Lung (tissue), 12 donors: Measurements from ENCODE around the gene CYS1. TPM values are rescaled to one million over a fixed set of nuclear protein-coding genes. Genes with fewer than 3 reads are reported as not detected.

Experiments used
- ATAC-seq: fragments of 200-7000 bp; cut with Tn5 transposase; one replicate; pipeline ENCODE4 v1.9.1; 2020; ENCODE audit warnings: moderate number of reproducible peaks; ENCODE audit not compliant: insufficient read depth, low FRiP score
- DNase-seq, 3 donors: peaks; one replicate each; pipeline ENCODE4 v3.0.0-alpha.2; 2013 to 2017
- H3K27ac ChIP-seq, 2 donors: one replicate each; pipeline ENCODE4 v1.5.1; 2013; ENCODE audit warnings: mild to moderate bottlenecking in 2 of 2, moderate library complexity in 2 of 2, control low read depth in 1 of 2, inconsistent platforms in 1 of 2, low read depth in 1 of 2, low read length in 1 of 2
- H3K27me3 ChIP-seq, 3 donors: one replicate each; pipeline ENCODE4 v1.5.1; 2013; ENCODE audit warnings: low read length in 2 of 3; ENCODE audit not compliant: control insufficient read depth in 3 of 3, insufficient read depth in 3 of 3
- H3K36me3 ChIP-seq, 4 donors: one replicate each; pipeline ENCODE4 v1.5.1; 2013; ENCODE audit warnings: low read length in 4 of 4, mild to moderate bottlenecking in 1 of 4, moderate library complexity in 1 of 4; ENCODE audit not compliant: control insufficient read depth in 4 of 4, insufficient read depth in 4 of 4
- H3K4me1 ChIP-seq, 5 donors: one replicate each; pipeline ENCODE4 v1.5.1; 2013; ENCODE audit warnings: low read length in 5 of 5, mild to moderate bottlenecking in 2 of 5, moderate library complexity in 1 of 5; ENCODE audit not compliant: control insufficient read depth in 5 of 5, insufficient read depth in 5 of 5
- H3K4me3 ChIP-seq: one replicate; pipeline ENCODE4 v1.5.1; 2013; ENCODE audit warnings: mild to moderate bottlenecking, control low read depth, moderate library complexity
- H3K9ac ChIP-seq, 2 donors: one replicate each; pipeline ENCODE4 v1.5.1; 2013; ENCODE audit warnings: low read length in 2 of 2, control low read depth in 1 of 2; ENCODE audit not compliant: insufficient read depth in 1 of 2
- H3K9me3 ChIP-seq, 4 donors: one replicate each; pipeline ENCODE4 v1.5.1; 2013; ENCODE audit warnings: low read length in 3 of 4, mild to moderate bottlenecking in 1 of 4, moderate library complexity in 1 of 4; ENCODE audit not compliant: control insufficient read depth in 4 of 4, insufficient read depth in 3 of 4
- CTCF ChIP-seq: IDR thresholded peaks from 2 replicates; pipeline ENCODE4 v1.5.1; 2012; ENCODE audit warnings: mild to moderate bottlenecking; ENCODE audit errors: control extremely low read depth, extremely low read depth
- WGBS, 2 donors: extraction: QIAGEN DNeasy Blood & Tissue Kit; methylation state at CpG; one replicate each; pipeline ENCODE4 v1.1.7; 2013; 5-methylcytosine and 5-hydroxymethylcytosine counted together
- polyA plus RNA-seq, 2 donors: library from polyadenylated mRNA; stranded (reverse); fragments of 200-250 nt; gene quantifications; one replicate each; pipeline ENCODE4 v1.2.1, GENCODE V29; 2013
- total RNA-seq, 2 donors: library from RNA; depleted of rRNA in 1 of 2; stranded (reverse); fragments of >200 nt in 1 of 2; gene quantifications; one replicate each; pipeline ENCODE4 v1.2.1, GENCODE V29; 2014 to 2021
- donor health status: control.
- donor health status: control.
- donor health status: Bipolar disorder and iron deficiency.
- donor health status: healthy.
- donor health status: DM: yes; HTN: yes; CAD: no.

Gene CYS1
- total and polyA plus RNA-seq, 4 donors, result 0.35 to 5.1 (median 1.0) TPM

DNA sequence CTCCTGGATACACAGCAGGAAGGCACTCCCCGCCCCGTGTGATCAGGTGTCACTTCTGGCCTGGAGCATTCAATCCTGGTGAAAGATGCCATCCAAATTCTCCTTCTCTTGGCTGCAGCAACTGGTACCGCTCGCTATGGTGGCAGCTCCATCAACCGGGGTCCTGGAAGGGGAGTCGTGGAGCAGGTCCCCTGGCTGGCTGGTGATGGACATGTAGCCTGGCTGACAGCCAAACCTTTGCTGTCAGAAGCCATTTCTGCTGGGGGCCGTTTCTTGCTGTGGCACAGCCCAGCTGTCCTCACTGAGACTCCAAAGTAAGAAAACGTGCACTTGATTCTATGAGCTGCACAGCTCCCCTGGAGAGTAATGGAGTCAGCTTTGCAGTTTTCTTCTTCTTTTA, 7.1 kb upstream of the CYS1 start:
- ATAC-seq (no peak), DNase-seq (no peak)
- 71 to 75% methylated on average over 8 of the region's 8 CpGs for WGBS, 2 donors
- Histone ChIP-seq H3K9me3 (peaks cover 0 to 8% (median 0%) of the 10 kb centered on the region in 4 donors), H3K27me3 (peaks cover 0 to 44% (median 35%) of the 10 kb centered on the region in 3 donors), H3K4me3 (no peak overlapping the region), H3K9ac (no peak overlapping the region), H3K27ac (no peak overlapping the region), H3K36me3 (no peaks in the 10 kb centered on the region), H3K4me1 (peaks cover 0 to 19% (median 7%) of the 10 kb centered on the region in 5 donors)
- TF ChIP-seq CTCF, result no peak

GRCh38 chr2:10086950-10087349, 6.7 kb upstream of the CYS1 start:
- no peaks in the 10 kb centered on the region for H3K36me3 ChIP-seq
- H3K9ac ChIP-seq, result no peak overlapping the region
- DNase-seq, result peak in 2 of 3 donors; percentile 36 to 54
- H3K27ac ChIP-seq, result no peak overlapping the region
- peaks cover 0 to 19% (median 7%) of the 10 kb centered on the region in 5 donors for H3K4me1 ChIP-seq
- 67 to 73% methylated on average over 4 of the region's 4 CpGs for WGBS, 2 donors
- H3K4me3 ChIP-seq, result no peak overlapping the region
- no peak for ATAC-seq
- H3K27me3 ChIP-seq, result peaks cover 0 to 43% (median 32%) of the 10 kb centered on the region in 3 donors
- no peak for TF ChIP-seq CTCF
- H3K9me3 ChIP-seq, result peaks cover 0 to 8% (median 0%) of the 10 kb centered on the region in 4 donors

DNA sequence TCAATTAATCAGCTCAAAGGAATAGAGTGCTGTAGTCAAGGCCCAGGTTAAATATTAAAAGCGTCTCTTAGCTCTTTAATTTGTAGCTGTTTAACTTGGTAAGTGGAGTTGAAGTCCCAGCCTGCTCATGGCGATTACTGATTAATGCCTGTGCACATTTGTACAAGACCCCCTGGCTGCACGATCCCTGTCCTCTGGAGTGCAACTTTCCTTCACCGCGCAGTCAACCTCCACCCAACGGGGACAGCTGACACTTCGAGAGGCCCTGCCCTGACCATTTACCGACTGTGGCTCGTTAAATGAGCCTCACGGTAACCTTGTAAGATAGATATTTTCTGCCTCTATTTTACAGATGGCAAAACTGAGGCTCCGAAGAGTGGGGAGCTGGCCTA, 5.5 kb upstream of the CYS1 start:
- Histone ChIP-seq H3K9me3 (peaks cover 0 to 2% (median 0%) of the 10 kb centered on the region in 4 donors), H3K27me3 (peaks cover 0 to 36% (median 27%) of the 10 kb centered on the region in 3 donors), H3K4me1 (peaks cover 0 to 14% (median 3%) of the 10 kb centered on the region in 5 donors), H3K27ac (no peak overlapping the region), H3K36me3 (no peaks in the 10 kb centered on the region), H3K4me3 (no peak overlapping the region), H3K9ac (no peak overlapping the region)
- no peak for TF ChIP-seq CTCF
- ATAC-seq, result no peak
- WGBS, 2 donors, result 86 to 89% methylated on average over 11 of the region's 11 CpGs
- peak; percentile 22 to 58 (median 26) for DNase-seq
